HG03103 (cell line): ENCODE results near the gene CNRIP1.
A peak's percentile ranks its signal among the peaks of the same experiment; 100 is the strongest.
"Not testable (repeated sequence)": the region's sequence is repeated elsewhere in the genome, so short reads cannot be mapped to it uniquely, and the experiment has no call there.

Experiments
- ATAC-seq: cut with Tn5 transposase; IDR thresholded peaks from one replicate; pipeline ENCODE4 v1.9.1; 2021; ENCODE audit warnings: low read depth; ENCODE audit not compliant: unreplicated experiment

The CNRIP1 gene, protein sequence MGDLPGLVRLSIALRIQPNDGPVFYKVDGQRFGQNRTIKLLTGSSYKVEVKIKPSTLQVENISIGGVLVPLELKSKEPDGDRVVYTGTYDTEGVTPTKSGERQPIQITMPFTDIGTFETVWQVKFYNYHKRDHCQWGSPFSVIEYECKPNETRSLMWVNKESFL

DNA sequence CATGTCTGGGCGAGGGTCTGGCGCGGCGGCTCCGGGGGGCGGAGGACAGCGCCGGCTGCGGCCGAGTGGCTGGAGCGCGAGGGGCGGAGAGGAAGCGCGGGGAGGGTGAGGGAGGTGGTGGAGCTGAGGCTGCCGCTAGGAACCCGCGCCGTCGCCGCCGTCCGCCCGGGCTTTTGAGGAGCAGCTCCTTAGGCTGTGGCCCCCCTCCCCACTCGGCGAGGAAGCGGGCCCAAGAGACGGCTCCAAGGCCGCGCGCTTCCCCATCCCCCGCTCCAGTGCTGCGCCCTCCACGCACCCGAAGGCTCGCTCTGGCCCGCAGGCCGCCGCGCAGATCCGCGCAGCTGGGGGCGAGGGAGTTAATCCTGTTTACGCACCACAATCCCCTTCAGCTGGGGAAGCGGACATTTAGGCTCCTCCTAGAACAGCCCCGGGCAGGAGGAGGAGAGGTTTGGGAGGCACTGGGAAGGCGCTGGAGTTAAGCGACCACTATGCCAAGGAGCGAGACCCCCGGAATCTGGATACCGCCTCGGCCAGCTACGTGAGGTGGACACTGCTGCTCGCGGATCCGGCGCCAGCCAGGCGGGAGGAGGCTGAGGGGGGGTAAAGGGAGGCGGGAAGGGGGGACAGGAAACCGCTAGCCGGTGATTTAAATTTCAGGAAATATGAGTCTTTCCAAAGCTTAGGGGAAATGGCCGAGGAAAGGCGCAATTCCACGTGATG, at the start of gene CNRIP1:
Gene CNRIP1, minus strand, starts transcription at position 552 of the 720 bp plus-strand sequence. Its CDS starts 549 bp downstream, at position 3.
- ATAC-seq: no peak

DNA sequence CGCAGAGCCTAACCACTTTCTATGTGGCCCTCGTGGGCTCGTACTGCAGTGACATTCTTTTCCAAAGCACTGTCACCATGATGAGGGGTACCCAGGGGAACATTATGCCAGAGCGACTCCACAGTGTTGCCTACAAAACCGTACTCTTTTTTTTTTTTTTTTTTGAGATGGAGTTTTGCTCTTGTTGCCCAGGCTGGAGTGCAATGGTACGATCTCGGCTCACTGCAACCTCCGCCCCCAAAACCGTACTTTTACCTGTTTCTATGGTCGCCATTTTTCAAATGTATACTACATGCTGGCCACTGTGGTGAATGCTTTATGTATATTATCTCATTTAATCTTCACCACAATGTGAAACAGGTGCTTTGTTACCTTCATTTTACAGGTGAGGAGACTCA, 49.6 kb upstream of the CNRIP1 start:
- no peak for ATAC-seq

DNA sequence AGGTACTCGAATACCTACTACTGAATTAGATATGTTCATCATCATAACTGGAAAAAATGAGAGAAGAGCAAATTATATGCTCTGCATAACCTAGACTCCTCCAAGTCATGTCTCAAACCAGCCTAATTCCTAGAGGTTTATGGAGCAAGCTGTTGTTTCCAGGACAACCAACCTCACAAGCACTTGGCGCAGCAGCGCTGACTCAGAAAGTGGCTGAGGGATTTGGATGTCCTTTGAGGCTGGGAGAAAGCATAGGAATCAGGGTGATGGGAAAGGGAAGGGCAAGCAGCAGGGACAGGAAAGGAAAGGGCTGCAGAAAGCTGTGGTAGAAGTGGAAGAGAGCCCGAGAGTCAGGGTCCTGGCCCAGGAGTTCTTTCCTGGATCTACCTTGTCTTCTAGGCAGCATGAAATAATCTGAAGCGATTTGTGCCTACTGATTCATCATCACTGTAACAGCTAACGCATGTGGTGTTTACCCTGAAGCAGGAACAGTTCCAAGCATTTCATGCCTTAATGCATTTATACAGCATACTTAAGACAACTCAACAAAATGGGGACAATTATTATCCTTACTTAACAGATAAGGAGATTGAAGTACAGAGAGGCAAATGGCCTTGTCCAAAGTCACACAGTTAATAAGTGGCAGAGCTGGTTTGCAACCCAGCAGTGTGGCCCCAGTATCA, 49.0 kb upstream of the CNRIP1 start:
- ATAC-seq: no peak

DNA sequence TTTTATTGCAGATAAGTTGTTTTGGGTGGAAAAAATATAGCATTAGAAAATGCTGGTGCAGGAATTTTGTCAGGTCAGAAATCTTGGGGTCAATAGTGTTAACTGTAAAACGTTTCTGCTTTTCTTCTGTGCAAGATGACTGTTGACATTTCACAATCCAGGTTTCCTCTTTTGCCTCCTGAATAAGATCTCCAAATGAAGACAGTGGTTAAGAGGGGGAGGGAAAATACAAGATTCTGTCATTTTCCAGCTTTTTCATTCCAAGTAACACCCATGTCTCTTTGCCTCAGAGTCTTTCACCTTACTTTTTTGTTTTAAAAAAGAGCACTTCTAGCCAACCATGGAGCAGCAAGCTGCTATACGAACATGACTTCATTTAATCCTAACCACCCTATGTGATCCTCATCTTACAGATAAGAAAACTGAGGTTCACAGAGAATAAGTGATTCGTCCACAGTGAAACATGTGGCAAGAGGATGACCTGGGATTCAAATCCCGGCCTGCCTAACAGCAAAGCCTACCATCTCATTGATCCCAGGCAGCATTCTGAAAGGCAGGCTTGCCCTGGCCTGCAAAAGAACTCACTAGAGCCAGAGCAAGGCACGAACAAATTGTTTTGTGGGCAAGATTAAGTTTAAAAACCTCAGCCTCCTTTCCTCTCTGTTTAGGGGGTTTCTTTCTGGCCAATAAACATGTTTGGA, 48.4 kb upstream of the CNRIP1 start:
- no peak for ATAC-seq

DNA sequence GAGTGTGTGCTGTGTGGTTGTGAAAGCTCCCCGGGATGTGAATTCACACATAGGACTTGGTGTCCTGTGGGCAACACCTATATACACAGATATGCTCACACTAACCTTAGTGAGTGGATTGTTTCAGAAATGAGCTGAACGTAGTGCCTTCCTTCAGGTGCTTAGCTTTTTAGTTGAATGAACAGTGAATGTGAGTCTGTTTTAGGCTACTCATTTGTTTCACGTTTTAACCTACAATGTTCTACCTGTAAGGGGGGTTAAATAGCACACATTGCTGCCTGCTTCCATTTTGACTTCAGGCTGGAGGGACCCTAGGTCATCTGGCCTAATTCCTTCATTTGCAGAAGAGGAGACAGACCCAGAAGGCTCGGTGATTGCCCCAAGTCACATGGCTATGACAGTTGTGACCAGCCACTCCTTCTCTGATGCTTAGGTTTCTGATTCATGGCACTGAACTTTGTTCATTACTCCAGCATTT, 46.4 kb upstream of the CNRIP1 start:
- peak; percentile 43 for ATAC-seq

DNA sequence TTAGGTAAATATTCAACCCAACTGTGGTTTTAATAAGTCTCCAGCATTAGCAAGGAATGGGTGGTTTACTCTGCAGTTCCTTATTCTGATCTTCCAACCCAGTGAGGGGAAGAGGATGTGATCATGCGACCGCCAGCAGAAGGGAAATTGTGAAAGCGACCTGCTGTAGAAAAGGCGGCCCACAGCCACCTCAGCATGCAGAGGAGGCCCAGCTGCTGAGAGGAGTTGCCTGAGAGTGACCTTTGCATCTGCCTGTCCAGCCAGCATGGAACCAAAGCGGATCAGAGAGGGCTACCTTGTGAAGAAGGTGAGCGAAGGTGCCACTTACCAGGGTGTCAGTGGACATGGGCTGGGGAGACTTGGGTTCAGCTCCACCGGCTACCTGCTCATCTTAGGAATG, 45.3 kb upstream of the CNRIP1 start, which contains the start of gene PLEK:
Gene PLEK, plus strand, starts transcription at position 196 of the 400 bp plus-strand sequence. Its CDS starts 70 bp downstream, at position 266.
- ATAC-seq: peak; percentile 54

DNA sequence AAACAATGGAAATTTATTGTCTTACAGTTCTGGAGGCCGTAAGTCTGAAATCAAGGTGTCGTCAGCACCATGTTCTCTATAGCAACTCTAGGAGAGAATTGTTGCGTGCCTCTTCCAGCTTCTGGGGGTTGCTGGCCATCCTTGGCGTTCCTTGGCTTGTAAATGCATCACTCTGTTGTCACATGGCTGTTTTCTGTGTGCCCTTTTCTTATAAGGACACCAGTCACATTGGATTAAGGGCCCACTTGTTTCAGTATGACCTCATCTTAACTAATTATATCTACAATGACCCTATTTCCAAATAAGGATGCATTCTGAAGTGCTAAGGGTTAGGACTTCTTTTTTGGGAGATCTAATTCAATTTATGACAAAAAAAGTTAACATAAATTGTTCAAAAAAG, 44.0 kb upstream of the CNRIP1 start:
- no peak for ATAC-seq

DNA sequence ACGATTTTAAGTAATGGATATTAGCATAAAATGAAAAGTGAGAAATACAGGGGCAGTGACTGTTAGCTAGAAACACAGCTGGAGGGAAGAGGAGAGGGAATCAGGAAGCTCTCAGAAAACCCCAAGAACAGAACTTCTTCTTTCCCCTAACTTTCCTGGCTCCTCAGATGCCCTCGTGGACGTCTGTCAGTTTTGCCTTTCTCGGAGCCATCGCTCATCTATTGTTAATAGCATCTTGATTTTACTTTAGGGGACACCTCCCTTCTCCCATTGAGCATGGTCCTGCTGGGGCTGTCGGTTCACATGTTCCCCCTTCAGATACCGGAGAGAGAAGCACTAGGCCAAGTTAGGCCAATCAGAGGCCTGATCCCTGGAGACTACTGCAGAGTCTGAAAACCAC, 43.0 kb upstream of the CNRIP1 start:
- ATAC-seq: no peak

DNA sequence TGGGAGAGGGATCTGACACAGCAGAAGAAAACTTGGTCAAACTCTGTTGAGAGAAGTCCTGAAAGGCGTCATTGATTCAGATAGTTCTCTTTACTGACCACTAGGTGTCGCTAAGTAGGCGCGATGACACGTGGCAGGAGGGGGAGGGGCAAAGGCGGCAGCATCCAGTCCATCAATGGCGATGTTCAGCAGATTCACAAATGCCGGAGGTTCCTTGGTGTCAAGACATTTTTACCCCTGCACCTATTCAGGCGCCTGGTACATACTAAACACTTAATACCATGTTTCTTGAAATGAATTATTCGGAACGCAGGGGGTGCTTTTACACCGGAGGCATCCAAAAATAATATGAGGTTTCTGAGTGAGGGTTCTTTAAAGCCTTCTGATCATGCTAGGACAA, 42.3 kb upstream of the CNRIP1 start:
- peak; percentile 34 for ATAC-seq

DNA sequence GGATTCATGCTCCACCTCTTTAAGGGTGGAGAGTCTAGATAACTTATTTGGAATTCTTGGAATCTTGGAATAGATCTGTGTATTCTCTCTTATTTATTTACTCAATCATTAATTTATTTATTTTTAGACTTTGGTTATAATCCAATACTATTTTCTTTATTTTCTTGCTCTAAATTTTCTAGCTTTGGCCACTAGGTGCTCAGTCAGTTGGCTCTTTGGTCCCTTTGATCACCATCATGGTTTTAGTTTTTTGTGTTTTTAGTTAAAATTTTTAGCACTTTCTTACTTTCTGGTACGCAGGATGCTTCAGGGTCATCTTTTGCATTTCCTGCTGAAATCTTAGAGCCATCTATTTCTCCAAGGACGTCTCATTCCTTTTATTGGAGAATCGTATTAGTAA, 40.1 kb upstream of the CNRIP1 start:
- ATAC-seq: no peak

DNA sequence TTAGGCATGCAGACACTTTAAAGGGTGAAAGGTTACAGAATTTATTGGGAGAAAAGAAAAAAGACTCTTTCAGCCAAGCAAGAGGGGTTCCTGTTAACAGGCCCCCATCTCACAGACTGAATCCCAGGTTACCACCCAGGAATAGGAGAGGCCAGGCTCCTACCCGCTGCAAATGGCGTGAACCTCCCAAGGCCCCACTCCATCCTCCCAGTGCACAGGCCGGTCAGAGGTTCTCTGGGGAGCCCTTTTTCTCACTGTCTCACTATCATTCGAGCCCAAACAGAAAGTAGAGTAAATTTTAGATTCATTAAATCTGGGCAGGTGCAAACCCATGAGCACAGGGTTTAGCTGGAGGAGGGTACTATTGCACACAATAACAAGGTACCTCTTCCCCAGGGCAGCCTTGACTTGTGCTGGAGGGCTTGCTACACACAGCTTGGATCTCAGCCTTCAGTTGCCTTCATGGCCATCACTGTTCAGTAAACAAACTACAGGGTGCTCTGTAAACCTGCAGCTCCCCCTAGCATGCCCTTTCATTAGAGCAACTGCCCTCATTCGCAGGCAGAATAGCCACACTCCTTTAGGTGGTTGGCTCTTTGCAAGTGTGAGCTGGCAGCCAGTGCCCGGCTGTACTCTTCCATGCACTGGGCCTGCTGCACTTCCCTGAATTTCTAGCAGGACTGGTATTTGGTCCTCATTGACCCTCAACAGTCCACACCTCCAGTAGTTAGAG, 38.0 kb upstream of the CNRIP1 start:
- ATAC-seq: peak; percentile 64

DNA sequence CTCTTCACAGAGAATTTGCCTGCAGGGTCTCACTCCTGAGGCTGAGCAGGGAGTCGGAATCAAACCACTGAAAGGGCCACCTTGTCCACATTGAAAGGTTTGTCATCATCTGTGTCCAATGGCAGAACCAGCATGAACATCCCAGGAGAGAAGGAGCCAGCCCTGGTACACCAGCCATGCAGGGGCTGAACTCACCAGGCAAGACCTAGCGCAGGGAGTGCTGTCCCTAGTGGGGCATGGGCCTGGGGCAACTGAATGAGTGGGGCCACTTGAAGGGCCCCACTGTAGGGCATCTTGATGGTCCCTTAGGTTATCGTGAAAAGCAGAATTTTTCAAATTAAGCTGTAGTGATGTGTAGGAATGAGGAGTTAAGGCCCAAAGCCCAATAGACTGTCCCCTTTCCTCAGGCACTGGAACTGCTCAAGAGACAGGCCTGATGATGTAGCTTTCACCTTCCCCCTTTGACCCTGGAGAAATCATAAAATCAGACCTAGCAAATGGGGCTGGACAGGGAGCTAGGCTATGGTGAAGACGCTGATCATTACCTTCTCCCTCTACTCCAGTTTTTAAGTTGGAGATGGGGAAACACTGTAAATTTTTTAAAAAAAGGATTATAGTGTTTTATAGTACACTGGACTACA, 37.0 kb upstream of the CNRIP1 start:
- no peak for ATAC-seq

DNA sequence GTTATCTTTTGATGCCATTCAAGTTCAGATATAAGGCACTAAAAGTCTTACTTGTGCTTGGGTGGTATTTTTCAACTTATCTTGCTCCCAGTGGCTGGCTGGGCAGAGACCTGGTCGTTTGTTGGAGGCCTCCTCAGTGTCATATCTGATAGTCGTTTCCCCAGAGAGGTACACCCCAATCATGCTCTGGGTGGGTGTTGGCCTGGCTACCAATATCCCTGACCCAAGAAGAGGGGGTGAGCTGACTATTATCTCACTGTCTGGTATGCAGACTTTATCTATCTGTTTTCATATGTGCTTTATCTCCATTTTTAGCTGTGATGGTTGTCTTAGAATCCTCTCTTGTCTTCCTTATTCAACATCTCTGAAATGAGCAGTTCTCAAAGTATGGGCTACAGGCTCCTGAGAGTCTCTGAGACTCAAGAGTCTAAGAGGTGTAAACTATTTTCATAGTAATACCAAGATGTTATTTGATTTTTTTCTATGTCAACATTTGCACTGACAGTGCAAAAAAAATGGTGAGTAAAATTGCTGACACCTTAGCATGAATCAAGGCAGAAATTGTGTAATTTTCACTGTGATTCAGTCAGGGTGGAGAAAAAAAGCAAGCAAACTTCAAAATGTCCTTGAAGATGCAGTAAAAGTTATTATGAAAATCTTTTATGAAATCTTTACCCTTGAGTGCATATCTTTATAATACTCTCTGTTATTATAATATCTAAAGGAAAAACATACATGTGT, 33.1 kb upstream of the CNRIP1 start:
- ATAC-seq: no peak

DNA sequence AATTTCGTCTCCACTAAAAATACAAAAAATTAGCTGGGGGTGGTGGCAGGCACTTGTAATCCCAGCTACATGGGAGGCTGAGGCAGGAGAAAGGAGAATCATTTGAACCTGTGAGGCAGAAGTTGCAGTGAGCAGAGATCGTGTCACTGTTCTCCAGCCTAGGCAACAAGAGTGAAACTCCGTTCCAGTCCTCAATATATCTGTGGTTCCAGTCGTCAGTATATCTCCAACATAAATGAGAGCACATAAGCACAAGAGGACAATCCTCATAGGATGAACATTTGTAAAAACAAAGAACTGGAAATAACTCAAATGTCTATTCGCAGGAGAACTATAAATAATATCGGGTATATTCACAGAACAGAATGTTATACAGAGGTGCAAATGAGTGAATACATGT, 32.2 kb upstream of the CNRIP1 start:
- no peak for ATAC-seq

DNA sequence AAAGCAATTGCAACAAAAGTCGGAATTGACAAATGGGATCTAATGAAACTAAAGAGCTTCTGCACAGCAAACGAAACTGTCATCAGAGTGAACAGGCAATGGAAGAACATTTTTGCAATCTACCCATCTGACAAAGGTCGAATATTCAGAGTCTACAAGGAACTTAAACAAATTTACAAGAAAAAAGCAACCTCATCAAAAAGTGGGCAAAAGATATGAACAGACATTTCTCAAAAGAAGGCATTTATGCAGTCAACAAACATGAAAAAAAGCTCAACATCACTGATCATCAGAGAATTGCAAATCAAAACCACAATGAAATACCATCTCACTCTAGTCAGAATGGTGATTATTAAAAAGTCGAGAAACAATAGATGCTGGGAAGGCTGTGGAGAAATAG, 29.3 kb upstream of the CNRIP1 start:
- ATAC-seq: not testable (repeated sequence)

DNA sequence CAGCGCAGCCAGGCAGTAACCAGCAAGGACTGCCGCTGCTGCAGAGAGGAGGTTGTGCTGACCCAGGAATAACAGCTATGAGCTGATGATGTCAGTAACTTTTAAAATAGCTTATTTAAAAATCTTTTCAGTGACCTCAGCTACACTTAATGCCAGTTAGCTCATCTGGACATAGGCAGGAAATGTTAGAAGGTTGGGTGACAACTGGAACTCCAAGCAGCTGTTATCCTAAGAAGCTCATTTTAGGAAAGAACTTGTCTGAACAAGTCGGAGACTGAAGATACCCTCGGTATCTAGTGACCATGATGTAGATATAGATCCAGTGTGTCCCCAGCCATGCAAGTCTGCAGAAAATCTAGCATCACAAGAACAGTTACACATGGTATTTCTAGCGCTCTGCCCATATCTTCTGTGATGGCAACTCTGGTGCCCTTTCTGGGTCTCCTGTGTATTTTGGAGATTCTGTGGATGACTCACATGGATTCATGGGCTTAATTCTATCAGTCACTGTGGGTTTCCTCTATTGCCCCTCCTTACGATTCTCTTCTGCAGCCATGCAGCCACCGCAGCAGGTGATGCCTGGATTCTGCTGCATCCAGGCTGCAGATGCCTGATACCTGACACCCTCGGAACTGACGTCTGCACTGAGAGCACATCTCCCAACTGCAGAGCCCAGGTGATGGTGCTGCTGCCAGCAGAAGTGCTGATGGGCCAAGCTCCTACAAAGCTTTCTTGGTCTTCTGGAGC, 25.6 kb upstream of the CNRIP1 start:
- no peak for ATAC-seq

DNA sequence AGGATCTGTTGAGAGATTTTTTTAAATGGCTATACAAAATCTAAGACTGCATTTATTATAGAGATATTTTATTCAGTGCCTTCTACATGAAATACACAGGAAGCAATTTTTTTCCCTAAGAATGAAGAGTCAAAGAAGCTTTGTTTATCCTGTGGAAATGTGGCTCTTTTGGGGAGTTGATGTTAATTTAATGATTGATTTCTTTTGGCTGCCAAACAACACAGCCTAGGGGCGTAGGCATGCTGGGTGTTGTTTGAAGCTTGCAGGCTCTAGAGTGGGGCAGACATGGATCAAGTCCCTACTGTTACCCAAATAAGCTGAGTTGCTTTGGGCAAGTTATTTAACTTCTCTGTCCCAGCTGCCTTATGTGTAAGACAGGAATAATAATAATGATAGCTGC, 24.3 kb upstream of the CNRIP1 start:
- ATAC-seq: no peak

DNA sequence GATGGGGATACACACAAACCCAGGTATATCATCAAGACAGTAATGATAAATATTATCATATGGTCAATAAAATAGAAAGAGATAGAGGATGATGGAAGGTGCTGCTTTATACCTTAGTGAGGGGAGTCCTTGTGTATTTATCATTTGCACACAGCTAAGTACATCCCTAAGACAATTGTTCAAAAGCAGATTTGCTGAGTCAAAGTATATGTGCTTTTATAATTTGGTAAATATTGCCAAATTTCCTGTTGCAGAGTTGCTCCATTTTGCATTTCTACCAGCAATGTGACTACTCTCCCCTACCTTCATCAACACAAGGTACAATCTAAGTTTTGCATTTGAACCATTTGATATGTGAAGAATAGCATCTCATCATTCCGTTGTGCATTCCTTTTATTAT, 22.7 kb upstream of the CNRIP1 start:
- no peak for ATAC-seq

DNA sequence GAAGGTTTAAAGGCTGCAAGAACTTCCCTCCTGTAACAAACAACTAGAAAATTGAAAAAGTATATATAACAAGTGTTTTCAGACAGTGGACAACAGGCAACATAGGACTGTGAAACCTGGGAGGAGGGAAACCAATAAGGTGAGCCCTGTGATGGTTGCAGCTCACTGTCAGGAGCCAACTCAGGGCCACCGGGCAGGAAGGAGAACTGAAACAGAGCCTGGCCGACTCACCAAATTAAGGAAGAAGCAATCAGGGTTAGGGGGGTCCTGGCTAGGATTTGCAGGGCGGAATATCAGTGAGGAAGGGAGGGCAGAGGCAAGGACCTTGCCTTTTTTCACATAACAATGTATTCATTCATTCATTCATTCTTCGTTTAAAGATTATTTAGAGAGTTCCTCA, 21.8 kb upstream of the CNRIP1 start:
- no peak for ATAC-seq
